Right renal cortex interstitium (tissue), 3 donors: Measurements from ENCODE around the gene TRHDE. TPM values are rescaled to one million over a fixed set of nuclear protein-coding genes. Genes with fewer than 3 reads are reported as not detected.
"Not testable (repeated sequence)": the region's sequence is repeated elsewhere in the genome, so short reads cannot be mapped to it uniquely, and the experiment has no call there.

Source experiments
- DNase-seq, 3 donors: peaks; one replicate each; pipeline ENCODE4 v3.0.0-alpha.2; 2013; ENCODE audit warnings: low read depth in 3 of 3, low spot score in 2 of 3
- polyA plus RNA-seq, 3 donors: library from polyadenylated mRNA; unstranded; fragments of 120-200 nt; gene quantifications; one replicate each; pipeline ENCODE4 v1.2.1, GENCODE V29; 2013; ENCODE audit not compliant: insufficient read length in 3 of 3

Gene TRHDE
- polyA plus RNA-seq, 3 donors, result 25.8 to 28.4 (median 26.0) TPM

DNA sequence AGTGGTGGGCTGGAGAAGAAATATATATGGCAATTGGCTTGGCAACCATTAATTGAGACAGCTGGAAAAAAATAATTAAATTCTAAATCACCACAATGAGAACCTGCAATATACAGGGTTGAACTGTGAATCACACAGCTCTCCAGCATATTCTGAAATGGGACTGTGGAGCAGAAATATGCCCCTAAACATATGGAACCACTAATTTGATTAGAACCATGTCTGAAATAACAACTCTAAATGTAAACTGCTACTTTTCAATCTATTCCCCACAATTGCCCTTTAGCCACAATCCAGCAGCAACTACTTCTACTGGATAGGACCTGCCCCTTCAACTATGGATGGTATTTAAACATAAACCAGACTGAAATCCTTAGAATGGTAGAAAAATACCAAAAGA is 330.4 kb downstream of the TRHDE start:
- DNase-seq, result no peak

- DNase-seq, result no peak
Observed at GRCh38 chr12:72605975-72606374, 333.8 kb downstream of the TRHDE start.

DNA sequence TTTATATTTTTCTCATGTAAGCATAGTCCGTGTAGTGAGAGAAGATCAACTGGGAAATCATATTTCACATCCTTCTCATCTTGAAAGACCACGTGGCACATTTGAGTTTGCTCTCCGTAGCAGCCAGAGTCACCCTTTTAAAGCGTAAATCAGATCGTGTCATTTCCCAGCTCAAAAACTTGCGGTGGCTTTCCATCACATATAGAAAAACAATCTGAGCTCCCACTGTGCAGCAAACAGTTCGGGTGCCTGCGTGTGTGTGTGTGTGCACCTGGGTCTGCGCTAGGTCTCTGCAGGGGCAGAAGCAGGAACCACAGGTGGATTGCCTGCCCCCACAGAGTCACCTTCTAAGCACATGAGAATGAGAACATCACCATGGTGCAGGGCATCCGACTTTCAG is 338.2 kb downstream of the TRHDE start:
- no peak for DNase-seq

DNA sequence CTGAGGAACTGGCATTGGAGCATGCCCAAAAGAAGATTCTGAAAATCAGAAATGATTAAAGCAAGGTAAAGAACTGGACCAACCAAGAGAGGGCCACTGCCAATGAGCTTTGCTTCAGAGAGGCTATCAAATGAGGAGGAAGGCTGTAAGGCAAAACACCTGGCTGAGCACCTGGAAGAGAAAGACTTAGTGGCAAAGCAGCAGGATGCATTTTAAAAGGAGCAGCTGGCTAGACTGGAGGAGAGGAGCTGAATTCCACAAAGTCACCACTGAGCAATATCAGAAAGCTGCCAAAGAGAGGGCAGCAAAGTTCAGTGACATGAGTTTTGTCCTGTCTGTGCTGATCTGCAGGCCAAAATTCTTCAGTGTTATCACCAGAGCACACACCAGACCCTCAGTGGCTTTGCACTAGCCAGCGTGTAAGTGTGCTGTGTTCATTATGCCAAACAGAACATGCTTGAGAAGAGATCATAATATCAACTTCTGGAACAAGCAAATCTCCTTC is 338.7 kb downstream of the TRHDE start:
- no peak for DNase-seq

DNA sequence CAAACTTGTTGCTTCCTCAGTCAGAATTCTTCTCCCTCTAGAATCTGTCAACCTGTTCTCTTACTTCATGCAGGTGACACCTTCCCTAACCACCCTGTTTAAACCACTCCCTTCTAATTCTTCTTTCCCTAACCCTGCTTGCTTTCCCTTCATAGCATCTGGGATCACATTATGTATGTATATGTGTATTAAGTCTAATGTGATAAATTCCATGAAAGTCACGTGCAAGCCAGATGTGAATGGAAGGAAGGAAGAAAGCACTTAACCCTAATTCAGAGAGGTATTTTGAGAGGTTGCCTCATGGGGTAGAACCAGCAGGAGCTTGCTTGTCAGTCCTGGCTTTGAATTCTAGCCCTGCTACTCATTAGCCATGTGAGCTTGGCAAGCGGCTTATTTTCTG is 340.0 kb downstream of the TRHDE start:
- DNase-seq, result no peak

- no peak for DNase-seq
Observed at GRCh38 chr12:72618764-72619163, 346.6 kb downstream of the TRHDE start.

GRCh38 chr12:72622556-72622955 is 350.4 kb downstream of the TRHDE start:
- no peak for DNase-seq

- no peak for DNase-seq
Observed at GRCh38 chr12:72631926-72632685, 359.9 kb downstream of the TRHDE start.

DNA sequence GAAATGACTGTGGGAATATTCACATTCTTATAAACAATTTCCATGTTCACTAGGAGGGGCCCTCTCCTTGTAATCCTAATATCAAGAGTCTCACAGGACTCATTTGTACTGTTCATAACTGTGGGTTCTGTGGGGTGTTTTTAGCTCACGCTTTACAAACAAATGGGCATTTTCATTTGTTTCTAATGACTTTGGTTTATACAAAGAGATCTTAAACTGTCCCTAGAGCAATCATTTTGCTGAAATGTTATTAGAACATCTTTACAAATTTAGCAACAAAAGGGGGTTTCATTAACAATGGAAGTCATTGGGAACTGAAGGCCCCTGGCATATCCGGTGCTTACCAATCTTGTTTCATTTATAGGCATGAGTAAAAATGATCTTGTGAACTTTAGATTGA is 370.5 kb downstream of the TRHDE start:
- DNase-seq, result no peak

DNA sequence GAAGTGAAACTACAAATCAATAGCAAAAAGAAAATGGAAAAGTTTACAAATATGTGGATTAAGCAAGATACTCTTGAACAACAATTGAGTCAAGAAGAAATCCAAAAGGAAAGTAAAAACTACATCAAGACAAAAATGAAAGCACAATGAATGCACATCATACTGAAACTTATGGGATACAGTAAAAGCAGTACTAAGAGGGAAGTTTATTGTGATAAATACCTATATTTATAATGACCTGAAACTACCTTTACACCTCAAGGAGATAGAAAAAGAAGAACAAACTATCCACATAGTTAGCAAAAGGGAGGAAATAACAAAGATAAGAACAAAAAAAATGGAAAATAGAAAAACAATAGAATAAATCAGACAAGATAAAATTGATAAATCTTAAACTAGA is 375.0 kb downstream of the TRHDE start:
- no peak for DNase-seq

DNA sequence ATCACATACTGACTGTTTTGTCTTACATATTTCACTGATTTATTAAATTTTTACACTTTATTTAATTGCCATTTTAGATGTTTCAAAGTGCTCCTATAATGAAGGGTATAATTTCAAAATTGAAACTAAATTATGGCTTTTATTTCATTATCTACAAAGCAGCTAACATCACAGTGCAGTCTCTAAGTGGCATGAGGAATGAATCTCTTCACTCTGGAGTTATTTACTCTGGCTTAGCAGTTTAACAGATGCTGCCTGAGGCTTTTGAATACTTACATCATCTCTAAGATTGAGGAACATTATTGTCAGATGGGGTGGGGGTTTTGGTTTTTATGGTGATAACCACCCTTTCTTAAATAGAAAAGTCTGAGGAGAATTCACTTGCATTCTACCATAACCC is 386.4 kb downstream of the TRHDE start:
- DNase-seq, result no peak

- DNase-seq, result not testable (repeated sequence)
Observed at GRCh38 chr12:72660174-72660573, 388.0 kb downstream of the TRHDE start.

DNA sequence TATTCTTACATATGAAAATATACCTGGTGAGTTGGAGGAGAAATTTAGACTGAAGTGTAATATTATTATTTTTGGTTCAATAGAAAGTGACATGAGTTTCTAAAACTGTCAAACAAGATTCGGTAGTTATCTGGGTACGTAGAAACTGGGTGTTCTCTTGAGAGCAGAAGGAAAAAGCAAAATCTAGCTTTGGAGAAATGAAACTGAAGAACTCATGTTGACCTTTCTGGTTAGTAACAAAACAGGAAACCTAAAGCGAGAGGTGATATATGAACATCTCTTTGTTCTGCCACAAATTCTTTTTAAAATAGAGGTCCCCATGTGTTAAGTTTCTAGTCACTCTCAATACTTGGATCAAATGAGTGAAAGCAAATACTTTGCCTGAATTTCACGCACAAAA is 401.7 kb downstream of the TRHDE start:
- no peak for DNase-seq

GRCh38 chr12:72676556-72676955 is 404.4 kb downstream of the TRHDE start:
- DNase-seq, result no peak

DNA sequence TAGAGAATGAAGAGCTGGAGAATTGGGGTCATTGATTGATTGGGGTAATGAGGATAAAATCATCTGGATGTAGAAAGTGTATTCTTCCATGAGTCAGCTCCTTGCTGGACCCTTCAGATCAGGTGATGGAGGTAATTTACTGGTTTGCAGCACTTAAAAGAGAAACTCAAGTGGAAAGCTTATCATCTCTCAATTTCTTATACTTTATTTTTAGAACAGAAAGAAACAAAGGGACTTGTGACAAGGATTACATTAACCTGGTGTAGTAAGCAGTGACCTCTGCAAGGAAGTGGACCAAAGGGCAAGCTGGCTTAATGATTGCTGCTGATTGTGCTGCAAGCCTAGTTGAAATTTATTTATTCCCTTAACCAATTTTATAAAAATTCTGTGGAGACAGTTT is 405.0 kb downstream of the TRHDE start:
- DNase-seq, result no peak

GRCh38 chr12:72677846-72678245 is 405.7 kb downstream of the TRHDE start:
- DNase-seq, result no peak

DNA sequence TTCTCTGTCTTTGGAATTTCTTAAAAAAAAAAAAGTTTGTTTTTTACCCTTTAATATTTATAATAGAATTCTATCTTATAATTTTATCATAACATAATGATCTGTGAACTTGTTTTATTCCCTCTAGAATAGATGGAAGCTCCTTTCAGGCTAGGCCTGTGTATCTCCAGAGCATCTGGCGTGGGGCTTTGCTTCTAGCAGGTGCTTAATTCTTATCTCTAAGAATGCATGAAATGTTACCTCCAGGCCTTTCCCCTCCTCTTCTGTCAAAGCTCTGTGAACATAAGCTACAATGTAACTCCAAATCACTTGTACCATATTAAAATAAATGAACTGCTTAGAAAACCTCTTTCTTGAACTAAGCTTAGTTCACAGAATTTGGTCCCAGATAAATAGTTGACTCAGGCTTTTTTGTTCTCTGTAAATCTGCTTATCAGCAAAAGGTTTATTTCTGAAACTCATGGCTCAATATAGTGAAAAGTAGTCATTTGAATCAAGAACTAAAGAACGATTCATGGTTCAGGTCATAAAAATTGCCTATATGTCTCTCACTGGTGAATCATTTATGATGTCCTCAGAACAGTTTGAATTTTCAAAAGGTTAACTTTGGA is 407.1 kb downstream of the TRHDE start:
- no peak for DNase-seq

GRCh38 chr12:72681028-72681427 is 408.9 kb downstream of the TRHDE start:
- DNase-seq, result no peak

DNA sequence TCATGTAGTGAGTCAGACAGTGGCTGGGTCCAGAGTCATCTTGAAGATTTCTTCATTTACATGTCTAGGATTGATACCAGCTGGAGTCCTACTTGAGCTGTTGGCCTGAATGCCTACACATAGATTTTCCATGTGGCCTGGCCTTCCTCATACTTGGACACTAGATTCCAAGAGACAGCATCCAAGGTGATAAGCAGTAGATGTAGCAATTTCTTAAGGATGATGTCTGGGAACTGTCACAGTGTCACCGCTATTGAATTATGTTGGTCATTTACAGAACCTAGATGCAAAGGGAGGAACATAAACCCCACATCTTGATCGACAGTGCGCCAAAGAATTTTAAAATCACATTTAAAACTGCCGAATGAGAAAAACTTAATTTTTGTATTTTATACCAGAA is 412.3 kb downstream of the TRHDE start:
- no peak for DNase-seq

GRCh38 chr12:72692338-72692737 is 420.2 kb downstream of the TRHDE start:
- no peak for DNase-seq

DNA sequence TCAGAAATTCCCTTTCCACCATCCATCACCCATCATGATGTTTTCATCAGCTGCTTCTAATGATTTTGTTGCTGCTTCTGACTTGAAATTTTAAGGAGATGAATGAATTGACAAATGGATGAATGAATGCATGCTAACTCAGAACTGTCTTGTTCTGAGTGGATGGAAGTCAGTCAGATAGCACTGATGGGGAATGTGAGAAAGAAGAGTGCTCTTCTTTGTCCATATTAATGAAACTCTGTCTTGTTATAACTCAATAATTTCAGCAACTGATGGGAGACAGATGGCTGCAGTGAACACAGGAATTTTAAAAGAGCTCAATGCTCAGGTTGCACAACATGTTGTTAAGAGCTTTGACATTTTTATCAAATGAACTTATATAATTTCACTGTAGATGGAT is 422.0 kb downstream of the TRHDE start:
- no peak for DNase-seq

DNA sequence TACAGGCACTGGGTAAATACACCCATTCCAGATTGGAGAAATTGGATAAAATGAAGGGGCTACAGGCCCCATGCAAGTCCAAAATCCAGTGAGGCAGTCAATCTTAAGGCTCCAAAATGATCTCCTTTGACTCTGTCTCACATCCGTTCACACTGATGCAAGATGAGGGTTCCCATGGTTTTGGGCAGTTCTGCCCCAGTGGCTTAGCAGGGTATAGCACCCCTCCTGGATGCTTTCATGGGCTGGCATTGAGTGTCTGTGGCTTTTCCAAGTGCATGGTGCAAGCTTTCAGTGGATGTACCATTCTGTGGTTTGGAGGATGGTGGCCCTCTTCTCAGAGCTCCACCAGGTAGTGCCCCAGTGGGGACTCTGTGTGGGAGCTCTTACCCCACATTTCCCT is 427.2 kb downstream of the TRHDE start:
- no peak for DNase-seq
